ENCODE results near the gene CLNK. TPM values are rescaled to one million over a fixed set of nuclear protein-coding genes. Genes with fewer than 3 reads are reported as not detected.
A peak's percentile ranks its signal among the peaks of the same experiment; 100 is the strongest.

The CLNK gene
- total RNA-seq, 4 donors from 2014 or later, result not detected

DNA sequence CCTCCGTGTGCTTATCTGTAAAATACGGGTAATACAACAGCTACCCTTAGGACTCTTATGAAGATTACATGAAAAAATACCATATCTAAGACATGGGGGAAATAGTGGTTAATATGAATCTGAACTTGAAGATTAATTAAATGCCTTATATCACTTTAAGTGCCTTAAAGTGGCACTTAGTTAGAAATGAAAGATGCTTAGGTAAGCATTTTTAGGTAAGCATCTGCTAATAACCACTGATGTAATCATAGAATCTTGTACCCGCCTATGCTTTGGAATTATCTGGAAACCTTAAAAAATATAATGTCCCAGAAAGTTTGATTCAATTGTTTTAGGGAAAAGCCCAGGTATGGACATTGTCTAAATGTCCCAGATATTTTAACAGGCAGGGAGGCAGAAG is 12.2 kb downstream of the CLNK start:
- 80 to 95% methylated on average over 3 of the region's 3 CpGs for WGBS, 2 donors
- Histone ChIP-seq H3K4me3 (replicated peaks in 1 of 3) (no peak overlapping the region), H3K4me1 (no peaks in the 10 kb centered on the region), H3K36me3 (no peaks in the 10 kb centered on the region), H3K27me3 (no peaks in the 10 kb centered on the region), H3K27ac (no peak overlapping the region), H3K9me3 (no peaks in the 10 kb centered on the region)
- intact Hi-C loops (cut with DNase I), result no loop called here
- no peak for TF ChIP-seq POLR2A (IDR thresholded peaks at IDR 0.05)
- TF ChIP-seq, protein P1, sequence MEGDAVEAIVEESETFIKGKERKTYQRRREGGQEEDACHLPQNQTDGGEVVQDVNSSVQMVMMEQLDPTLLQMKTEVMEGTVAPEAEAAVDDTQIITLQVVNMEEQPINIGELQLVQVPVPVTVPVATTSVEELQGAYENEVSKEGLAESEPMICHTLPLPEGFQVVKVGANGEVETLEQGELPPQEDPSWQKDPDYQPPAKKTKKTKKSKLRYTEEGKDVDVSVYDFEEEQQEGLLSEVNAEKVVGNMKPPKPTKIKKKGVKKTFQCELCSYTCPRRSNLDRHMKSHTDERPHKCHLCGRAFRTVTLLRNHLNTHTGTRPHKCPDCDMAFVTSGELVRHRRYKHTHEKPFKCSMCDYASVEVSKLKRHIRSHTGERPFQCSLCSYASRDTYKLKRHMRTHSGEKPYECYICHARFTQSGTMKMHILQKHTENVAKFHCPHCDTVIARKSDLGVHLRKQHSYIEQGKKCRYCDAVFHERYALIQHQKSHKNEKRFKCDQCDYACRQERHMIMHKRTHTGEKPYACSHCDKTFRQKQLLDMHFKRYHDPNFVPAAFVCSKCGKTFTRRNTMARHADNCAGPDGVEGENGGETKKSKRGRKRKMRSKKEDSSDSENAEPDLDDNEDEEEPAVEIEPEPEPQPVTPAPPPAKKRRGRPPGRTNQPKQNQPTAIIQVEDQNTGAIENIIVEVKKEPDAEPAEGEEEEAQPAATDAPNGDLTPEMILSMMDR (IDR thresholded peaks at IDR 0.05), result no peak
- DNase-seq, result no peak

DNA sequence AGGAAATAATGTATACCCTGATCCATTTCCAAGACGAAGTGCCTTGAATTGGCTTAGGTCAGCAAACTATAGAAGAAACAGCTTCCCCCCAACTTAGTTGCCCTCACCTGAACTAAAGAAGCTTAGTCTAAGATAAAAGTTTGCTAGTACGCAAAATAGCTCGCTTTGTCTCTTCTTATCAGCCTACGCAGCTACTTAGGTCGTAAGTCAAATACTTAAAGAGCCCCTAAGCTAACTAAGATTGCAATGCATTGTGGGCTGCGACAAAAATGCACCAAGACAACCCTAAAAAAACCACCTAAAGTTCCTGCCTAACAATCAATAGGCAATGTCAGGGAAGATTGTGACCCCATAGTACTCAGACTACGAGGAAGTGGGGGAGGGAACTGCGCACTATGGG is 12.8 kb downstream of the CLNK start:
- intact Hi-C loops (cut with DNase I), result no loop called here
- no peak for TF ChIP-seq POLR2A (IDR thresholded peaks at IDR 0.05)
- TF ChIP-seq, protein P1 (IDR thresholded peaks at IDR 0.05), result no peak
- Histone ChIP-seq H3K27ac (no peak overlapping the region), H3K4me1 (no peaks in the 10 kb centered on the region), H3K27me3 (no peaks in the 10 kb centered on the region), H3K4me3 (replicated peaks in 1 of 3) (no peak overlapping the region), H3K9me3 (no peaks in the 10 kb centered on the region), H3K36me3 (no peaks in the 10 kb centered on the region)
- DNase-seq, result no peak
- WGBS, 2 donors, result 79 to 82% methylated on average over 8 of the region's 8 CpGs

DNA sequence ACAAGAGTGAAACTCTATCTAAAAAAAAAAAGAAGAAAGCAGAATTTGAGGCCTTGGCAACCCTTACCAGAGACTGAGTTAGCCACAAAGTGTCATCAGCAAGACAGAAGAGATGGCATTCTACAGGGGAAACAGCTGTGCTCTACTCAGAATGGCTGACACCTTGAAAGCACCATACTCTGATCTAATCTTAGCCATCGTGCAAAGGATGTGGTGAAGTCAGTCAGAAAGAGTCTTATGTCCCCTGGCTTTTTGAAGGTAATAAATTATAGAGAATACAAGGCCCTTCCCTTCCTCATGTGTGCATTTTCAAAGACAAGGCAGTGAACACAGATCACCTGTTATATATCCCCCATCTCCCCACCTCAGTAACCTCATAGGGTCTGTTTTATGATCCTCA is 13.2 kb downstream of the CLNK start:
- intact Hi-C loops (cut with DNase I), result no loop called here
- Histone ChIP-seq H3K36me3 (no peaks in the 10 kb centered on the region), H3K9me3 (no peaks in the 10 kb centered on the region), H3K4me1 (no peaks in the 10 kb centered on the region), H3K27me3 (no peaks in the 10 kb centered on the region), H3K4me3 (replicated peaks in 1 of 3) (no peak overlapping the region), H3K27ac (no peak overlapping the region)
- WGBS, 2 donors, result 68 to 75% methylated on average over 1 of the region's 1 CpG
- no peak for TF ChIP-seq POLR2A (IDR thresholded peaks at IDR 0.05)
- TF ChIP-seq, protein P1 (IDR thresholded peaks at IDR 0.05), result no peak
- no peak for DNase-seq

DNA sequence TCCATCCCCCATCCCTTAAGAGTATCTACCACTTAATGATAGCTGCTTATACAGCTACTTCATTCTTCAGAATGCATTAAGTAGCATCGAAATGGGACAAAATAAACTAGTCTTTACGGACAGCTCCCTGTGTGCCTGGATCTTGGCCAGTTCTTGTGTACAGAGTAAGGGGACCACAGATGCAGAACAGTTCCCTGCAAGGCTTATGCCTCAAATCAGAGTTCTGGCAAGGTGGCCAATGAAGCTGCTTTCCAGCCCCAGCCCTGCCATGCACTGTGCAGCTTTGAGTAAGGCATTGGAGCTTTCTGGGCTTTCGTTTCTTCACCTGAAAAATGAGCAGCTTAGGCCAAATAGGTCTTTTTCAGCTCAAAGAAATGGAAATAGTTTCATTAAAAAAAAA is 14.2 kb downstream of the CLNK start:
- DNase-seq, result peak; percentile 11 to 20
- WGBS, 2 donors, result 41 to 60% methylated on average over 3 of the region's 3 CpGs

DNA sequence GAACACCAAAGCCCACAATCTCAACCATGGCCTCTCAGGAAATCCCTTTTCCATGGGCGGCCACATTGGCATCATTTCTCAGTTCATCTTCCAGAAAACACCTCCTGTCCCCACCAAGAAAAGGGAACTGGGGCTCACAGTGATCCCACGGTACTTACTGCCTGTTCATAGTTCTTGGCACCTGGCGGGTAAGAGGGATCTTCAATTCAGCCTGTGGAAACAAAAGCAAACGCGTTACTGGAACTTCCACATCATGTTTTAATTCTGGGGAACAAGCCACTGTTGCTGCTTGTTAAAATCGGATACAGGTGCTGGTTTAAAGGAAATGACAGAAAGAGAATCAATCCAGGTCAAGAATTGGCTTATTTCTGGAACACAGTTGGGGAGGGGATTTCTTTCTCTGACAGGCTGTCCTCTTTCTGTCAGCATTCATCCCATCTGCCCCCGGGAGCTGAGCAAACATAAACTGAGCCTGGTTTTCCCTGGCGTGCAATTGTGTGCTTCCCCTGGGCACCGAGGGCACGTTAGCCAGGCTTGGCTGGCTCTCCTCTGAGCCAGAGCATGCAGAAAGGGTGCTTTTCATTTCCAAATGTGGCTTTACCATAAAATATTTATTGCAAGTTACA is 16.8 kb downstream of the CLNK start:
- peak in 1 of 2 donors; percentile 51 for DNase-seq
- no peak for TF ChIP-seq POLR2A (IDR thresholded peaks at IDR 0.05)
- TF ChIP-seq, protein P1 (IDR thresholded peaks at IDR 0.05), result no peak
- intact Hi-C loops (cut with DNase I), result no loop called here
- H3K4me3 ChIP-seq (replicated peaks in 1 of 3), result no peak overlapping the region
- no peak overlapping the region for H3K27ac ChIP-seq
- H3K4me1 ChIP-seq, result no peaks in the 10 kb centered on the region
- no peaks in the 10 kb centered on the region for H3K27me3 ChIP-seq
- no peaks in the 10 kb centered on the region for H3K36me3 ChIP-seq
- 31 to 58% methylated on average over 10 of the region's 10 CpGs for WGBS, 2 donors
- no peaks in the 10 kb centered on the region for H3K9me3 ChIP-seq

More for the DNA sequence above, 14.2 kb downstream of the CLNK start:
- Histone ChIP-seq H3K4me1 (no peaks in the 10 kb centered on the region), H3K27ac (no peak overlapping the region), H3K9me3 (no peaks in the 10 kb centered on the region), H3K27me3 (no peaks in the 10 kb centered on the region), H3K36me3 (no peaks in the 10 kb centered on the region), H3K4me3 (replicated peaks in 1 of 3) (no peak overlapping the region)
- intact Hi-C loops (cut with DNase I), result no loop called here
- TF ChIP-seq POLR2A (IDR thresholded peaks at IDR 0.05), result no peak
- TF ChIP-seq, protein P1 (IDR thresholded peaks at IDR 0.05), result no peak
